A549 (cell line): ENCODE measurements around the gene APOBEC3G. TPM values are rescaled to one million over a fixed set of nuclear protein-coding genes. Genes with fewer than 3 reads are reported as not detected.

Experiments
- ATAC-seq, 2 experiments: fragments of 200-7000 bp in 1 of 2; fragments of >200 bp in 1 of 2; cut with Nextera tagmentation in 1 of 2; cut with Tn5 transposase in 1 of 2; 3 replicates each; pipeline versions ENCODE4 v1.8.0 to v1.9.1; 2018 to 2020; ENCODE audit warnings: mild to moderate bottlenecking in 1 of 2, moderate library complexity in 1 of 2
- CTCF ChIA-PET: fragments of 300-600 bp; sonication (Branson Sonifier 250); formaldehyde crosslinking; extraction: SDS; loops from one replicate; lab custom pipeline; 2021; ENCODE audit warnings: antibody characterized with exemption, inconsistent platforms; lab: Yijun Ruan, JAX
- POLR2A ChIA-PET: fragments of 350-600 bp; formaldehyde crosslinking; extraction: SDS; loops from one replicate; lab custom pipeline; 2021; ENCODE audit warnings: antibody characterized with exemption, inconsistent platforms; lab: Yijun Ruan, JAX
- DNase-seq, 2 experiments: peaks; one replicate each; pipeline versions ENCODE4 v3.0.0 to v3.0.0-alpha.2; 2011 to 2016; ENCODE audit warnings: low read depth in 1 of 2, low spot score in 1 of 2
- FAIRE-seq: peaks from 2 replicates; lab custom pipeline; 2011; peaks lifted over from hg19 to GRCh38; lab: Jason Lieb, UNC
- H3K27ac ChIP-seq, 2 experiments: fragments of >200 bp; sonication (Bioruptor Twin); formaldehyde crosslinking; 3 replicates each; pipeline ENCODE4 v1.5.1; 2016 to 2017
- H3K4me1 ChIP-seq: fragments of >200 bp; sonication (Bioruptor Twin); formaldehyde crosslinking; 3 replicates; pipeline ENCODE4 v1.6.1; 2016
- H3K4me2 ChIP-seq: fragments of >200 bp; sonication (Bioruptor Twin); formaldehyde crosslinking; 3 replicates; pipeline ENCODE4 v1.6.1; 2016
- H3K4me3 ChIP-seq: fragments of >200 bp; sonication (Bioruptor Twin); formaldehyde crosslinking; 3 replicates; pipeline ENCODE4 v1.5.1; 2016
- H3K9me3 ChIP-seq: fragments of >200 bp; sonication (Bioruptor Twin); formaldehyde crosslinking; 3 replicates; pipeline ENCODE4 v1.6.1; 2016
- CBX8 ChIP-seq: fragments of 200-600 bp; sonication (generic); IDR thresholded peaks from 2 replicates; pipeline ENCODE4 v1.6.1; 2016
- CEBPB ChIP-seq, 2 experiments: fragments of >200 bp in 1 of 2; sonication (Bioruptor Twin) in 1 of 2; formaldehyde crosslinking in 1 of 2; IDR thresholded peaks; 2 replicates each; pipeline ENCODE4 v1.6.1; 2012 to 2016
- CHD2 ChIP-seq: fragments of 150-350 bp; IDR thresholded peaks from 2 replicates; pipeline ENCODE4 v1.6.1; 2014; ENCODE audit warnings: low read length; ENCODE audit not compliant: partially characterized antibody
- CHD4 ChIP-seq: fragments of 200-600 bp; sonication (generic); IDR thresholded peaks from 2 replicates; pipeline ENCODE4 v1.6.1; 2016; ENCODE audit warnings: antibody characterized with exemption, mild to moderate bottlenecking, borderline replicate concordance
- EHMT2 ChIP-seq: fragments of 200-600 bp; sonication (generic); IDR thresholded peaks from 2 replicates; pipeline ENCODE4 v1.6.1; 2016; ENCODE audit warnings: antibody characterized with exemption, low read depth, mild to moderate bottlenecking, moderate library complexity
- FOSL2 ChIP-seq, 2 experiments: fragments of 450-650 bp in 1 of 2; fragments of >200 bp in 1 of 2; sonication (Bioruptor Twin) in 1 of 2; formaldehyde crosslinking; IDR thresholded peaks; 2 replicates each; pipeline versions ENCODE4 v1.5.0 to v1.6.1; 2016 to 2020; ENCODE audit warnings: mild to moderate bottlenecking in 1 of 2, moderate library complexity in 1 of 2
- GATA3 ChIP-seq: IDR thresholded peaks from 2 replicates; pipeline ENCODE4 v1.6.1; 2012; ENCODE audit warnings: borderline replicate concordance
- HDAC2 ChIP-seq: fragments of 200-600 bp; sonication (generic); IDR thresholded peaks from 2 replicates; pipeline ENCODE4 v1.6.1; 2016
- HOXA7 ChIP-seq: fragments of 250-450 bp; sonication (Bioruptor Pico); IDR thresholded peaks from 2 replicates; pipeline ENCODE4 v1.5.0; 2020; ENCODE audit warnings: mild to moderate bottlenecking, moderate library complexity
- KDM1A ChIP-seq: fragments of 200-600 bp; sonication (generic); IDR thresholded peaks from 2 replicates; pipeline ENCODE4 v1.6.1; 2016; ENCODE audit warnings: low read depth, mild to moderate bottlenecking
- NPAS2 ChIP-seq: fragments of 250-450 bp; sonication (Bioruptor Pico); IDR thresholded peaks from 2 replicates; pipeline ENCODE4 v1.8.0; 2022; ENCODE audit warnings: mild to moderate bottlenecking, moderate library complexity, borderline replicate concordance
- PHF8 ChIP-seq: fragments of 200-600 bp; sonication (generic); IDR thresholded peaks from 2 replicates; pipeline ENCODE4 v1.6.1; 2016; ENCODE audit warnings: low read depth, mild to moderate bottlenecking, antibody characterized with exemption, moderate library complexity, borderline replicate concordance
- RAD21 ChIP-seq, 2 experiments: fragments of >200 bp in 1 of 2; sonication (Bioruptor Twin) in 1 of 2; formaldehyde crosslinking in 1 of 2; IDR thresholded peaks in 1 of 2; conservative IDR thresholded peaks in 1 of 2; 2 replicates in 1 of 2; 3 replicates in 1 of 2; pipeline ENCODE4 v1.6.1; 2012 to 2018; ENCODE audit warnings: inconsistent platforms in 1 of 2
- RFX5 ChIP-seq: fragments of 450-650 bp; IDR thresholded peaks from 2 replicates; pipeline ENCODE4 v1.7.1; 2014; ENCODE audit warnings: antibody characterized with exemption, mild to moderate bottlenecking, moderate library complexity
- SMC3 ChIP-seq: fragments of >200 bp; sonication (Bioruptor Twin); formaldehyde crosslinking; IDR thresholded peaks from 3 replicates; pipeline ENCODE4 v1.6.1; 2018; ENCODE audit warnings: inconsistent platforms
- SREBF2 ChIP-seq: fragments of 450-650 bp; IDR thresholded peaks from 2 replicates; pipeline ENCODE4 v1.6.1; 2014; ENCODE audit warnings: mild to moderate bottlenecking, moderate library complexity
- TFCP2L1 ChIP-seq: fragments of 250-450 bp; sonication (Bioruptor Pico); IDR thresholded peaks from 2 replicates; pipeline ENCODE4 v1.5.0; 2021; ENCODE audit warnings: mild to moderate bottlenecking
- WGBS: methylation state at CpG from one replicate; pipeline ENCODE4 v1.1.6; 2017; ENCODE audit errors: missing lambda C conversion rate; 5-methylcytosine and 5-hydroxymethylcytosine counted together
- polyA plus RNA-seq, 4 experiments: library from polyadenylated mRNA; depleted of rRNA in 3 of 4; stranded (reverse); fragments of >200 nt; fragmentation: RNase III in 1 of 4; extraction: RNeasy Plus Mini Kit Qiagen cat#74134 plus additional on column Dnase treatment in 1 of 4; gene quantifications; 2 replicates in 3 of 4; 3 replicates in 1 of 4; pipeline ENCODE4 v1.2.3, GENCODE V29; 2011 to 2017
- small RNA-seq, 6 experiments: library from RNA; depleted of rRNA; stranded (forward); fragments of <200 nt; gene quantifications; one replicate each; pipeline ENCODE3, GENCODE V24; 2012
- TF ChIP-seq, protein P1 (sequence below): fragments of >200 bp; sonication (Bioruptor Twin); formaldehyde crosslinking; IDR thresholded peaks from 3 replicates; pipeline ENCODE4 v1.5.1; 2016
- TF ChIP-seq, protein P2 (sequence below): fragments of 250-450 bp; sonication (Bioruptor Pico); IDR thresholded peaks from 2 replicates; pipeline ENCODE4 v1.5.0; 2021; ENCODE audit warnings: mild to moderate bottlenecking, moderate library complexity, borderline replicate concordance
- TF ChIP-seq, protein P3 (sequence below): IDR thresholded peaks from 2 replicates; pipeline ENCODE4 v1.6.1; 2012

APOBEC3G gene
- polyA plus RNA-seq, 2 of the 4 experiments (the other 2 are of a cell fraction), result not detected

DNA sequence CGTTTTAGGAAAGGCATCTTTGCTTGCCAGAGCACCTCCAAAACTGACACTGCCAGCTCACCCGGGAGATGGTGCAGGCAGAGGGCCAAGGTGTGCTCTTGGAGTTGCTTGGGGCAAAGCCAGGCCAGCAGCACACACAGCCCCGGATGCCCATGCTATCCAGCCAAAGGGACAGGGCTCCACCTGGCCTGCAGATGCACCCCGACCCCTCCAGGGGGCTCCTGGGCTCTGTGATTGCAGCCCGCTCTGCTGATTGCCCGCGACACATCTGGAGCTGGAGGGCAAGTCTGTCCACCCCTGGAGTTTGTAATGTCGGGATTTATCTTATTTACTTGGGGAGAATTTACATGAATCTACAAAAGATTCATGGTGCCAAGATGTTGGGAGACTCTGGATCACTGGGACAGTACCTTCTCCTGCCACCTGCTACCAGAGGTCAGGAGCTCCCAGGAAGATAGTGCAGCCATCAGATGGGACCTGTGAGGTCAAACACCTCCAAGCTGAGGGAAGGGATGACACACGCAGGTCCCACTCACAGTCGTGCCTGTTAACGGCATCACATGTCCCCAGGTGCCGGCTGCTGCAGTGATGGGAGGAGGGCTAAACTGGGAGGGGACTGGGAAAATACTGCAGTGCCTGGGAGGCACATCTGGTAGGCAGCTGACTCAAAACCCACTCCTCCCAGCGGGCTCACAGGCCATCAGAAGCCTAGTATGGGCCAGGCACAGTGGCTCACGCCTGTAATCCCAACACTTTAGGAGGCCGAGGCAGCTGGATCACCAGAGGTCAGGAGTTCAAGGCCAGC, 58.2 kb downstream of the APOBEC3G start:
- H3K27ac ChIP-seq, result no peak overlapping the region
- H3K9me3 ChIP-seq, result no peaks in the 10 kb centered on the region
- CTCF ChIA-PET, result interaction anchor here (0.5 to 2.6 kb wide), 27 partner anchors 8 to 749 kb away, joined by 3 to 21 read pairs (median 4); partner anchors contain the start of gene CBX7
- ATAC-seq, result peak; percentile 94 to 96
- 0 out of 3 replicates have a peak, but pooled peaks cover 9% of the 10 kb centered on the region for H3K4me1 ChIP-seq
- H3K4me3 ChIP-seq, result no peak overlapping the region
- TF ChIP-seq SREBF2 (no peak), CHD4 (no peak), TFCP2L1 (CRISPR knock-in tag) (no peak), RAD21 (conservative IDR thresholded peaks at IDR 0.05 in 1 of 2, IDR thresholded peaks at IDR 0.05 in 1 of 2) (peak; percentile 61 to 72), SMC3 (peak; percentile 47; the same call in 2 of the 3 replicates), PHF8 (no peak), CBX8 (no peak), EHMT2 (no peak), HDAC2 (no peak), FOSL2 (IDR thresholded peaks at IDR 0.05) (no peak), FOSL2 (CRISPR knock-in tag; IDR thresholded peaks at IDR 0.05) (no peak), HOXA7 (CRISPR knock-in tag) (no peak), GATA3 (no peak)
- TF ChIP-seq, protein P1, sequence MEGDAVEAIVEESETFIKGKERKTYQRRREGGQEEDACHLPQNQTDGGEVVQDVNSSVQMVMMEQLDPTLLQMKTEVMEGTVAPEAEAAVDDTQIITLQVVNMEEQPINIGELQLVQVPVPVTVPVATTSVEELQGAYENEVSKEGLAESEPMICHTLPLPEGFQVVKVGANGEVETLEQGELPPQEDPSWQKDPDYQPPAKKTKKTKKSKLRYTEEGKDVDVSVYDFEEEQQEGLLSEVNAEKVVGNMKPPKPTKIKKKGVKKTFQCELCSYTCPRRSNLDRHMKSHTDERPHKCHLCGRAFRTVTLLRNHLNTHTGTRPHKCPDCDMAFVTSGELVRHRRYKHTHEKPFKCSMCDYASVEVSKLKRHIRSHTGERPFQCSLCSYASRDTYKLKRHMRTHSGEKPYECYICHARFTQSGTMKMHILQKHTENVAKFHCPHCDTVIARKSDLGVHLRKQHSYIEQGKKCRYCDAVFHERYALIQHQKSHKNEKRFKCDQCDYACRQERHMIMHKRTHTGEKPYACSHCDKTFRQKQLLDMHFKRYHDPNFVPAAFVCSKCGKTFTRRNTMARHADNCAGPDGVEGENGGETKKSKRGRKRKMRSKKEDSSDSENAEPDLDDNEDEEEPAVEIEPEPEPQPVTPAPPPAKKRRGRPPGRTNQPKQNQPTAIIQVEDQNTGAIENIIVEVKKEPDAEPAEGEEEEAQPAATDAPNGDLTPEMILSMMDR, result peak; percentile 47
- TF ChIP-seq, all 56 proteins: peak for 3
- WGBS, result 25% methylated on average over 6 of the region's 15 CpGs
- DNase-seq (peak; percentile 49 to 68), FAIRE-seq (no peak)
- POLR2A ChIA-PET, result interaction anchor here (0.7 to 1.5 kb wide), 3 partner anchors 71 to 176 kb away, joined by 3 to 5 read pairs (median 3); no protein-coding TSS in a partner anchor
- H3K4me2 ChIP-seq, result no peak overlapping the region

DNA sequence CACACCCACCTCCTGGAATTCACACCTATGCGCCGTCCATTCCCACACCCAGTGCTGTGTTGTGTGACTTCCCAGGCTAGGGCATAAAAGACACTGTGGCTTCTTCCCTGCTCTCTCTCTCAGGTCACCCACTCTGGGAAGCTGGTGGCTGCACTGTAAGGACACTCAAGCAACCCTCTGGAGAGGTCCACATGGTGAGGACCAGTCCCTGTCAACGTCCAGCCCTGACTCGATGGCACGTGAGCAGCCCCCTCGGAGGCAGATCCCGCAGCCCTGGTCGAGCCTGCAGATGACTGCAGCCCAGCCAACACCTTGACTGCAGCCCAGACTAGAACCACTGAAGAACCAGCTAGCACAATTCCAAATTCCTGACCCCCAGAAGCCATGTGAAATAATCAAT, 59.2 kb downstream of the APOBEC3G start:
- no peak overlapping the region for H3K27ac ChIP-seq
- H3K4me1 ChIP-seq, result 0 out of 3 replicates have a peak, but pooled peaks cover 2% of the 10 kb centered on the region
- DNase-seq, result no peak
- no peaks in the 10 kb centered on the region for H3K9me3 ChIP-seq
- 85% methylated on average over 8 of the region's 8 CpGs for WGBS
- ChIA-PET CTCF (interaction anchor here (0.6 to 2.6 kb wide), 11 partner anchors 10 to 378 kb away, joined by 3 to 21 read pairs (median 4); partner anchors contain the start of gene CBX7), POLR2A (no interaction called here)
- no peak for ATAC-seq
- H3K4me3 ChIP-seq, result no peak overlapping the region
- no peak for FAIRE-seq
- TF ChIP-seq RFX5, result no peak
- TF ChIP-seq, protein P2, sequence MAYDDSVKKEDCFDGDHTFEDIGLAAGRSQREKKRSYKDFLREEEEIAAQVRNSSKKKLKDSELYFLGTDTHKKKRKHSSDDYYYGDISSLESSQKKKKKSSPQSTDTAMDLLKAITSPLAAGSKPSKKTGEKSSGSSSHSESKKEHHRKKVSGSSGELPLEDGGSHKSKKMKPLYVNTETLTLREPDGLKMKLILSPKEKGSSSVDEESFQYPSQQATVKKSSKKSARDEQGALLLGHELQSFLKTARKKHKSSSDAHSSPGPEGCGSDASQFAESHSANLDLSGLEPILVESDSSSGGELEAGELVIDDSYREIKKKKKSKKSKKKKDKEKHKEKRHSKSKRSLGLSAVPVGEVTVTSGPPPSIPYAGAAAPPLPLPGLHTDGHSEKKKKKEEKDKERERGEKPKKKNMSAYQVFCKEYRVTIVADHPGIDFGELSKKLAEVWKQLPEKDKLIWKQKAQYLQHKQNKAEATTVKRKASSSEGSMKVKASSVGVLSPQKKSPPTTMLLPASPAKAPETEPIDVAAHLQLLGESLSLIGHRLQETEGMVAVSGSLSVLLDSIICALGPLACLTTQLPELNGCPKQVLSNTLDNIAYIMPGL (CRISPR knock-in tag), result no peak
- TF ChIP-seq HOXA7 (CRISPR knock-in tag), result no peak
- no peak for TF ChIP-seq CEBPB (IDR thresholded peaks at IDR 0.05)
- no peak for TF ChIP-seq CHD2
- TF ChIP-seq, protein P3, sequence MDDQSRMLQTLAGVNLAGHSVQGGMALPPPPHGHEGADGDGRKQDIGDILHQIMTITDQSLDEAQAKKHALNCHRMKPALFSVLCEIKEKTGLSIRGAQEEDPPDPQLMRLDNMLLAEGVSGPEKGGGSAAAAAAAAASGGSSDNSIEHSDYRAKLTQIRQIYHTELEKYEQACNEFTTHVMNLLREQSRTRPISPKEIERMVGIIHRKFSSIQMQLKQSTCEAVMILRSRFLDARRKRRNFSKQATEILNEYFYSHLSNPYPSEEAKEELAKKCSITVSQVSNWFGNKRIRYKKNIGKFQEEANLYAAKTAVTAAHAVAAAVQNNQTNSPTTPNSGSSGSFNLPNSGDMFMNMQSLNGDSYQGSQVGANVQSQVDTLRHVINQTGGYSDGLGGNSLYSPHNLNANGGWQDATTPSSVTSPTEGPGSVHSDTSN, result no peak
- no peak for TF ChIP-seq SREBF2
- no peak for TF ChIP-seq KDM1A
- no peak for TF ChIP-seq NPAS2 (CRISPR knock-in tag)
- no peak overlapping the region for H3K4me2 ChIP-seq

Small RNA genes within 50 kb of the gene (small RNA-seq; reads per million reads assigned to genes)
- 0 reads per million in 6 experiments for gene AL022318.2
- 0 reads per million in 6 experiments for gene COX5BP7

Other genes starting within 250 kb of the APOBEC3G start
- gene NPTXR, start 233.2 kb upstream of the APOBEC3G start, polyA plus RNA-seq (2011; rRNA removed), result 3.3 and 6.6 TPM in 2 replicates
- gene NPTXR, start 233.2 kb upstream of the APOBEC3G start, polyA plus RNA-seq (2017; fragmentation: RNase III; extraction: RNeasy Plus Mini Kit Qiagen cat#74134 plus additional on column Dnase treatment), result 9.7 to 15.3 TPM (median 14.8 TPM) in 3 replicates
- 9.8 and 10.4 TPM in 2 replicates for gene CBX6, start 205.1 kb upstream of the APOBEC3G start, polyA plus RNA-seq (2011; rRNA removed)
- 22.1 to 24.0 TPM (median 22.4 TPM) in 3 replicates for gene CBX6, start 205.1 kb upstream of the APOBEC3G start, polyA plus RNA-seq (2017; fragmentation: RNase III; extraction: RNeasy Plus Mini Kit Qiagen cat#74134 plus additional on column Dnase treatment)
- gene APOBEC3A, start 119.7 kb upstream of the APOBEC3G start, polyA plus RNA-seq (2011; rRNA removed), result not detected in 2 replicates
- not detected in 3 replicates for gene APOBEC3A, start 119.7 kb upstream of the APOBEC3G start, polyA plus RNA-seq (2017; fragmentation: RNase III; extraction: RNeasy Plus Mini Kit Qiagen cat#74134 plus additional on column Dnase treatment)
- gene APOBEC3B, start 94.9 kb upstream of the APOBEC3G start, polyA plus RNA-seq (2011; rRNA removed), result 14.7 and 16.7 TPM in 2 replicates
- gene APOBEC3B, start 94.9 kb upstream of the APOBEC3G start, polyA plus RNA-seq (2017; fragmentation: RNase III; extraction: RNeasy Plus Mini Kit Qiagen cat#74134 plus additional on column Dnase treatment), result 17.9 to 19.6 TPM (median 19.1 TPM) in 3 replicates
- gene APOBEC3C, start 63.0 kb upstream of the APOBEC3G start, polyA plus RNA-seq (2011; rRNA removed), result 15.1 and 22.2 TPM in 2 replicates
- gene APOBEC3C, start 63.0 kb upstream of the APOBEC3G start, polyA plus RNA-seq (2017; fragmentation: RNase III; extraction: RNeasy Plus Mini Kit Qiagen cat#74134 plus additional on column Dnase treatment), result 29.3 to 31.7 TPM (median 31.1 TPM) in 3 replicates
- gene APOBEC3D, start 56.1 kb upstream of the APOBEC3G start, polyA plus RNA-seq (2011; rRNA removed), result 0.66 and 0.67 TPM in 2 replicates
- 0.29 to 0.33 TPM (median 0.30 TPM) in 3 replicates for gene APOBEC3D, start 56.1 kb upstream of the APOBEC3G start, polyA plus RNA-seq (2017; fragmentation: RNase III; extraction: RNeasy Plus Mini Kit Qiagen cat#74134 plus additional on column Dnase treatment)
- 2.9 and 4.0 TPM in 2 replicates for gene APOBEC3F, start 36.4 kb upstream of the APOBEC3G start, polyA plus RNA-seq (2011; rRNA removed)
- 3.3 to 4.3 TPM (median 4.3 TPM) in 3 replicates for gene APOBEC3F, start 36.4 kb upstream of the APOBEC3G start, polyA plus RNA-seq (2017; fragmentation: RNase III; extraction: RNeasy Plus Mini Kit Qiagen cat#74134 plus additional on column Dnase treatment)
- gene APOBEC3H, start 20.0 kb downstream of the APOBEC3G start, polyA plus RNA-seq (2011; rRNA removed), result 0.43 and 0.48 TPM in 2 replicates
- 0.39 to 0.45 TPM in 2 of 3 replicates, not detected in the other for gene APOBEC3H, start 20.0 kb downstream of the APOBEC3G start, polyA plus RNA-seq (2017; fragmentation: RNase III; extraction: RNeasy Plus Mini Kit Qiagen cat#74134 plus additional on column Dnase treatment)
- gene CBX7, start 75.4 kb downstream of the APOBEC3G start, polyA plus RNA-seq (2011; rRNA removed), result 0.79 and 1.3 TPM in 2 replicates
- 2.0 to 2.5 TPM (median 2.3 TPM) in 3 replicates for gene CBX7, start 75.4 kb downstream of the APOBEC3G start, polyA plus RNA-seq (2017; fragmentation: RNase III; extraction: RNeasy Plus Mini Kit Qiagen cat#74134 plus additional on column Dnase treatment)
- 4.0 and 4.5 TPM in 2 replicates for gene PDGFB, start 167.7 kb downstream of the APOBEC3G start, polyA plus RNA-seq (2011; rRNA removed)
- 2.1 to 3.3 TPM (median 3.0 TPM) in 3 replicates for gene PDGFB, start 167.7 kb downstream of the APOBEC3G start, polyA plus RNA-seq (2017; fragmentation: RNase III; extraction: RNeasy Plus Mini Kit Qiagen cat#74134 plus additional on column Dnase treatment)
- 1,852 and 1,921 TPM in 2 replicates for gene RPL3, start 242.3 kb downstream of the APOBEC3G start, polyA plus RNA-seq (2011; rRNA removed)
- gene RPL3, start 242.3 kb downstream of the APOBEC3G start, polyA plus RNA-seq (2017; fragmentation: RNase III; extraction: RNeasy Plus Mini Kit Qiagen cat#74134 plus additional on column Dnase treatment), result 1,908 to 2,151 TPM (median 1,965 TPM) in 3 replicates